ENCODE results near the gene ZFP36L2.
A peak's percentile ranks its signal among the peaks of the same experiment; 100 is the strongest.

The ZFP36L2 gene
- total RNA-seq: 775 to 1,938 reads per million in 2 donors

GRCh38 chr2:43226558-43226954 is at the start of gene ZFP36L2:
Gene ZFP36L2, minus strand, starts transcription at chr2:43226606. Its CDS starts 291 bp downstream, at chr2:43226315.
- peak; percentile 88 to 98 (median 93) for DNase-seq

DNA sequence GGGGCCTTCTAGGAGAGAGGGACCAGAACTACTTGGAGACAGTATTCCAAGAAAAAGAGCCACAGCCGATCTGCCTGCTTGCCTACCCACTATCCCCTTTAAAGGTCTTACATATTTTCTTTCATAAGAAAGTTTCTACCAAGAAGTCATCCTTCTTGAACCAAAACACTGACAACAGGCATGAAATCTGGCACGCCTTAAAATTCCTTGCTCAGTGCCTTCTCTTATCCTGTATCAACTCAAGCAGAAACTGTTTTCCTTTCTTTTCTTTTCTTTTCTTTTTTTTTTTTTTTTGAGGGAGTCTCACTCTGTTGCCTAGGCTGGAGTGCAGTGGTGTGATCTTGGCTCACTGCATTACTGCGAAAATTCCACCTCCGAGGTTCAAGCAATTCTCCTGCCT is 48.3 kb upstream of the ZFP36L2 start:
- no peak for DNase-seq

- no peak for DNase-seq
Measured at GRCh38 chr2:43274055-43274454, 47.6 kb upstream of the ZFP36L2 start.

DNA sequence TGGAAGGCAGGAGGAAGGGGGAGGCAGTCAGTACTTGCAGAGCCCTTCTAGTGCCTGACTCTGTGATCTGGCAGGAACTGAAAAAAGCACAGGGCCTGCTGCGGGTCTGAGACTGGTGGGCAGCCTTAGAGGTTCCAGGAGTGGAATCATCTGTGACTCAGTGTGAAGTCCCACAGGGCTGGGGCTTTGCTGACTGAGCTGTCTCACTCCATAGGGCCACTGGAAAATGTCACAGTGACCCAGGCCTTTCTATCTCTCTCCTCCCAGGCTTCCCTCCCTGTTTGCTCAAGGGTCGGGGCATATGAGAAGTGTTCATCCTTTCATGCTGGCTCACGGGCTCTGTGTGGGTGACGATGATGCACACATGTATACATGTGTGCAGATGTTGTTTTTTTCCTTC is 47.1 kb upstream of the ZFP36L2 start:
- DNase-seq: no peak

- DNase-seq: peak in 1 of 5 experiments; percentile 11
Measured at GRCh38 chr2:43270930-43271615, 44.7 kb upstream of the ZFP36L2 start.

DNA sequence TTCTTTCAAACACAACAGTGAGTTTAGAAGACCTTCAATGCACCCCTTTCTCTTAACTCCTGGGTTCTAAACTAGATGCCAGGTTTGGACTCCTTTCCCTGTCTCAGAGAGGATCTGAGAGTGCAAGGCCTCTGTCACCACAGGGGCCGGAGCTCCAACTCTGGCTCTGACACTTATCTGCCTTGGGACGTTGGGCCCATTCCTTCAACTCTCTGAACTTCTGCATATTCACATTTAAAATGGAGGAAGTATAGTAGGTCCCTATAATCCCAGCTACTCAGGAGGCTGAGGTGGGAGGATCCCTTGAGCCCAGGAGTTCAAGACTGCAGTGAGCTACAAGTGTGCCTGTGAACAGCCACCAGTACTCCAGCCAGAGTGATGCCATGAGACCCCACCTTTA is 44.1 kb upstream of the ZFP36L2 start:
- no peak for DNase-seq

- no peak for DNase-seq
Measured at GRCh38 chr2:43269706-43270105, 43.3 kb upstream of the ZFP36L2 start.

DNA sequence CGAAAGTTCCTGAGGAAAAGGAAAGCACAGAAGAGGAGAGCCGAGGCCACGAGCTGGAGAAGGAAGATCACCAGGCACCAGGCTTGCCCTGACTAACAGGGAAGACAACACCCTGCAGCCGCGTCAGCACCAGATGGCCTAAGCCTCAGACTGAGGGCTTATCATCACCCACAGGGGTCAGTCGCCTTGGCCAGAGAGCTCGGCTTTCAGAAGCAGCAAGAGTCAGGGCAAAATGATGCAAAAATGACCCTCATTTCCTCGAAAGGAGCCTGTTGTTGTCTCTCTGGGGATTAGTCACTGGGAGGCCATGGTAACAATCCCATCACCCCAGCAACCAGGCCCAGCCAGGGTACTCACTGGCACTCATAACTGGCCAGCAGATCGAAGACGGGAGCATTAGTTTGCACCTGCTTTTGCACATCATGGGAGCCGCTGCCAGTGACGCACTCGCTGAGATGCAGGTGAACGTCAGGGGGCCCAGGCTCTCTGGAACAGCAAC is 42.7 kb upstream of the ZFP36L2 start:
- DNase-seq: no peak

DNA sequence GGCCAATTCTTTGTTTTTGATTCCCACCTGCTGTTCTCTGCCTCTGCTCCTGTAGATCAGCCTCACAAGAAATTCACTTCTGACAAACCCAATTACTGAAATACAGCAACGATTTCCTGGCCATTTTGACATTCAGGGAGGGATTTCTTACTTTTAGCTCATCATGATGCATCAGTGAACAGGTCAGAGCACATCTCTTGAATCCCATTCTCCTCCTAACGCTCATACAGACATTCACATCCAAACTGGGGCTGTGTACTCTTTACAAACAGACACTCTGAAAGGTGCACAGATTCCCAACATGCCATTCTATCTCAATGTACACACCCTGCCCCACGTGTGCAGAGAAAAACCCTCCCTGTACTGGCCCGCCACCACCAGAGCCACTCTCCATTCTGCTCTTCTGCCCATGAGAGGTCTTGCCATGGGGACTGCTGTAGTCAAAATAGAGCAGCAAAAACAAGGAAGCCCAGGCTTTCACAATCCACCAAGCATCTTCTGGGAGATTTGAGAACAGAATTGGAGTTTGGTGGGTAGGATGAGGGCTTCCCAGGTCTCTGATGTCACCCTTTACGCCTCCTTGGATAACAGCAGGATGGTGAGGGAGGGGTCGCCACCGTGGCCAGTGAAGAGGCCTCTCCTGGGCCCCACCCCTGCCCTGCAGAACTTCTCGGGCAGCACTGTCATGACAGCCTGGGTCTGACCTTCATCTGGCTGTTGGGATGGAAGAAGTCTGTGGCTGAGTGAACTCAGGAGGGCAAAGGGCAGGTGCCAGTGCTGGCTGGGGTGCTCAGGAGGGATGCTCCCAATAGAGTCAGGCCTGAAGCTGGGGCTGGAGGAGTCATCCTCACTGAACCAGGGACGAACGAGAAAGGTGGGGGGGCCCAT is 41.9 kb upstream of the ZFP36L2 start:
- no peak for DNase-seq

GRCh38 chr2:43267381-43267780 is 41.0 kb upstream of the ZFP36L2 start:
- DNase-seq: no peak

DNA sequence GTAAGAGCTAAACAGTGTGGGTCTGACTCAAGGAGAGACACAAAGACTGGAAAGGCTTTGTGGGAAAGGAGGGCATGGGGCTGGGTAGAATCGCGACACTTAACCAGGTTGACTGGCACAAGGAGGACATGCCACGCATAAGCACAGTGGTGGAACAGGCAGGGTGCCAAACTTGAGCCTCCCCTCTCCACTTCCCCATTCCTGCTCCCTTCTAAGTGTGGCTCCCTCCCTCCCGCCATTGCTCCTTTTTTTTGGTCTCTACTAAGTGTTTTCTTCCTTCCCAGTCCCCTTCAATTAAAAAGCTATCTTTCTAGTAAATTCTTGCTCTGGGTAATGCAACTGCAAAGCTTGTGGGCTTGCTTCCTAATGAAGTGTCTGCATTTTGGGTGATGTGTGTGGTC is 40.3 kb upstream of the ZFP36L2 start:
- no peak for DNase-seq

DNA sequence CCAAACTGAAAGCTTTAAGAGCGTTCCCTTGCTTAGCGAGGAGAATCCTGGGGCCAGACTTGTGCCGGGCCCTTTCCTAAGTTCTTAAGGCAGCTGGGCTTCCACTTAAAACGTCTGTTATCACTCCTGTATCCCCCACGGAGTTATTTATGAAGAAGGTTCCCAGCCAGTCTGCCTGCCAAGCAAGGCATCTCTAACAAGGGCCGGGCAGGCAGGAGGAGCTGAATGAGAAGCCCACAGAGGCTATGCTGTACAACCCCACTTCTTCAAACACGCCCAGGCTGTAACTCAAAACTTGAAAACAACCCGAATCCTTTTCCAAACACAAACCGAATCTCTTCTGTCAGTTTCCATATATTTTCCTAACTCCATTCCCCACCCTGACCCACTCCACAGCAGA is 39.0 kb upstream of the ZFP36L2 start:
- DNase-seq: no peak

DNA sequence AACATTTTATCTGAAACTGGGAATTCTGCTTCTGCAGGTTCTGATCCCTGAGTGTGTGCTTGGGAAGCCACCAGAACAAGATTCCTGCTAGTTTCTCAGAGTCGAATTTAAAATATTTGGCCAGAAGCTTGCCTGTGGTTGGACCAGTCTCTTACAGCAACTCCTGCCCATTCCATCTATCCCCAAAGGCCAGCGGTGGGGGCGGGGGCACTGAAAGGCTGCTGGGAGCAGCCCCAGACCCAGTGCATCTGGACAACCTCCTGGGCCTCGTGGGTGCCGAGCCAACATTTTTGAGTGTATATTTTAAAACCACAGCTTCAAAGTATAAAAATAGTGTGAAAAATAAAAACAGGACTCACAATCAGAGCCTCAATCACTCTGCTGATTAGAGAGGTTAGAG is 38.6 kb upstream of the ZFP36L2 start:
- no peak for DNase-seq

GRCh38 chr2:43262951-43263350 is 36.5 kb upstream of the ZFP36L2 start:
- DNase-seq: no peak

DNA sequence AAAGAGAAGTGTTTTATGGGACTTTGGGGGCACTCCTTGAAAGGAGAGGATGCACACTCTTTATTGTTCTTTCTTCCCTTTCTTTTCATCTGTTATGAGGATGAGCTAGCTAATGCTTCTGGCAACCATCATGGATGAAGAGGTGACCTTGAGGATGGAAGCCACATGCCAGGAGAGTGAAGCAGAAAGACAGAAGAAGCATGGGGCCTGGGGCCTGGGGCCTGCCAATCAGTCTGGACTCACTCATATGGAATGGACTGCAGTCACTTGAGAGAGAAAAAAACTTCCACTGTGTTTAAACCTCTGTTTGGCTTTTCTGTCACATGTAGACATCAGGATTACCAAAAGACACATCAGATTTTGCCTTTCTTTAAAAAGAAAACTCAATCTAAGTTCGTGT is 35.8 kb upstream of the ZFP36L2 start:
- DNase-seq: no peak

DNA sequence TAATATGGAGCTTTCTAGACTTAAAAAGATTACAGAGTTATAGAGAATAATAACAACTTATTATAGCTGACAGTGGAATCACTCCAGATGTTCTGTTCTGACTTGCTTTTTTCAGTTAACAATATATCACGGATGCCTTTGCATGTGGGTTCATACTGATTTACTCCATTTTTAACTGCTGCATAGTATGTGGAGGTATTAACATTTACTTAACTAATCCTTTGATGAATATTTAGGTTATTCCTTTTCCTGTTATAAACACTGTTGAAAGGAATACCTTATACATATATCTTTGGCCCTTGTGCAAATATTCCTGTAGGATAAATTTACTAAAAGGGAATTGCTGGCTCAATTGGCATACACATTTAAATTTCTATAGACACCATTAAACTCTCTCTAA is 33.1 kb upstream of the ZFP36L2 start:
- DNase-seq: no peak

- no peak for DNase-seq
Measured at GRCh38 chr2:43258547-43259156, 32.2 kb upstream of the ZFP36L2 start.

DNA sequence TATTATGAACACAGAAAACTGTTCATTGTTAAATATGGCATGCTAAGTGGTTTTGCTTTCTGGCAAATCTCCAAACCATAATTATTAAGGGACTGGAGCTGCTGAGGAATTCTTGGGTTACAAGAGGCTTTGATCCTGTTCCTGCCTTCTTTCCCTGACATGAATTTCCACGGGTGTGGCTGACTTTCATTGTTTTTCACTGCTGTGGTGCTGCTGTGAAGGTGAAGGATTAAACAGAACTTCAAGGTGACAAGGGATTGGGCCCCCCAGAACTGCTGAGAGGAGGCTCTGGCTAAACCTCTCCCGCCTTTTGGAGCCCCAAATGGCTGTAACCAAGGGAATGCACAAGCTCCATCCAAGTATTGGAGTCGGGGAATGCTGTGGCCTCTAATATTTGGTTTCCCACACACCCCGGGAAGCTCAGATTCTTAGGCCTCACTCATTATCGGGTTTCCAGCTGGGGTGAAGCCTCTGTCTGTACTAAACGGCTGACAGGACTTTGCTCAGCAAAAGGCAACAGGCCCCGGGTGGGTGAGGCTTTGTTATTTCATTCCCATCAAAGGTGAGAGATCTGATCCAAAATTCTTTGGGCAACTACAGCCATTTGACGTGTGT is 29.0 kb upstream of the ZFP36L2 start:
- no peak for DNase-seq

- no peak for DNase-seq
Measured at GRCh38 chr2:43254331-43254730, 27.9 kb upstream of the ZFP36L2 start.

- no peak for DNase-seq
Measured at GRCh38 chr2:43251171-43251731, 24.8 kb upstream of the ZFP36L2 start.

DNA sequence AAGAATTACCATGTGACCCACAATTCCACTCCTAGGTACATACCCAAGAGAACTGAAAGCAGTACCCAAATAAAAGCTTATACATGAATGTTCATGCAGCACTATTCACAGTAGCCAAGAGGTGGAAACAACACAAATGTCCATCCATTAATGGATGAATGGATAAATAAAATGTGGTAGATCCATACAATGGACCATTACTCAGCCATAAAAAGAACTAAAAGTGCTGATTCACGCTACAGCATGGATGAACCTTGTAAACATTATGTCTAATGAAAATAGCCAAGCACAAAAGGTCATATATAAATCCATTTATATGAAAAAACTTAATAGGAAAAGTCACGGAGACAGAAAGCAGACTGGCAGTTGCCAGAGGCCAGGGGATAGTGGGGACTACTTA is 23.6 kb upstream of the ZFP36L2 start:
- no peak for DNase-seq

GRCh38 chr2:43248621-43249020 is 22.2 kb upstream of the ZFP36L2 start:
- no peak for DNase-seq

GRCh38 chr2:43246641-43247040 is 20.2 kb upstream of the ZFP36L2 start:
- no peak for DNase-seq
